Measurements from ENCODE around the gene CUL4B. TPM values are rescaled to one million over a fixed set of nuclear protein-coding genes. Genes with fewer than 3 reads are reported as not detected.

Gene CUL4B
- total and polyA plus RNA-seq, 2 experiments from 2014 or later = 12.7 to 42.9 TPM

- no peak for TF ChIP-seq ZNF114 (CRISPR knock-in tag; IDR thresholded peaks at IDR 0.05)
- TF ChIP-seq, protein P1, sequence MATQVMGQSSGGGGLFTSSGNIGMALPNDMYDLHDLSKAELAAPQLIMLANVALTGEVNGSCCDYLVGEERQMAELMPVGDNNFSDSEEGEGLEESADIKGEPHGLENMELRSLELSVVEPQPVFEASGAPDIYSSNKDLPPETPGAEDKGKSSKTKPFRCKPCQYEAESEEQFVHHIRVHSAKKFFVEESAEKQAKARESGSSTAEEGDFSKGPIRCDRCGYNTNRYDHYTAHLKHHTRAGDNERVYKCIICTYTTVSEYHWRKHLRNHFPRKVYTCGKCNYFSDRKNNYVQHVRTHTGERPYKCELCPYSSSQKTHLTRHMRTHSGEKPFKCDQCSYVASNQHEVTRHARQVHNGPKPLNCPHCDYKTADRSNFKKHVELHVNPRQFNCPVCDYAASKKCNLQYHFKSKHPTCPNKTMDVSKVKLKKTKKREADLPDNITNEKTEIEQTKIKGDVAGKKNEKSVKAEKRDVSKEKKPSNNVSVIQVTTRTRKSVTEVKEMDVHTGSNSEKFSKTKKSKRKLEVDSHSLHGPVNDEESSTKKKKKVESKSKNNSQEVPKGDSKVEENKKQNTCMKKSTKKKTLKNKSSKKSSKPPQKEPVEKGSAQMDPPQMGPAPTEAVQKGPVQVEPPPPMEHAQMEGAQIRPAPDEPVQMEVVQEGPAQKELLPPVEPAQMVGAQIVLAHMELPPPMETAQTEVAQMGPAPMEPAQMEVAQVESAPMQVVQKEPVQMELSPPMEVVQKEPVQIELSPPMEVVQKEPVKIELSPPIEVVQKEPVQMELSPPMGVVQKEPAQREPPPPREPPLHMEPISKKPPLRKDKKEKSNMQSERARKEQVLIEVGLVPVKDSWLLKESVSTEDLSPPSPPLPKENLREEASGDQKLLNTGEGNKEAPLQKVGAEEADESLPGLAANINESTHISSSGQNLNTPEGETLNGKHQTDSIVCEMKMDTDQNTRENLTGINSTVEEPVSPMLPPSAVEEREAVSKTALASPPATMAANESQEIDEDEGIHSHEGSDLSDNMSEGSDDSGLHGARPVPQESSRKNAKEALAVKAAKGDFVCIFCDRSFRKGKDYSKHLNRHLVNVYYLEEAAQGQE (IDR thresholded peaks at IDR 0.05; ENCODE audit: unreplicated experiment) = no peak
- TF ChIP-seq, protein P2, sequence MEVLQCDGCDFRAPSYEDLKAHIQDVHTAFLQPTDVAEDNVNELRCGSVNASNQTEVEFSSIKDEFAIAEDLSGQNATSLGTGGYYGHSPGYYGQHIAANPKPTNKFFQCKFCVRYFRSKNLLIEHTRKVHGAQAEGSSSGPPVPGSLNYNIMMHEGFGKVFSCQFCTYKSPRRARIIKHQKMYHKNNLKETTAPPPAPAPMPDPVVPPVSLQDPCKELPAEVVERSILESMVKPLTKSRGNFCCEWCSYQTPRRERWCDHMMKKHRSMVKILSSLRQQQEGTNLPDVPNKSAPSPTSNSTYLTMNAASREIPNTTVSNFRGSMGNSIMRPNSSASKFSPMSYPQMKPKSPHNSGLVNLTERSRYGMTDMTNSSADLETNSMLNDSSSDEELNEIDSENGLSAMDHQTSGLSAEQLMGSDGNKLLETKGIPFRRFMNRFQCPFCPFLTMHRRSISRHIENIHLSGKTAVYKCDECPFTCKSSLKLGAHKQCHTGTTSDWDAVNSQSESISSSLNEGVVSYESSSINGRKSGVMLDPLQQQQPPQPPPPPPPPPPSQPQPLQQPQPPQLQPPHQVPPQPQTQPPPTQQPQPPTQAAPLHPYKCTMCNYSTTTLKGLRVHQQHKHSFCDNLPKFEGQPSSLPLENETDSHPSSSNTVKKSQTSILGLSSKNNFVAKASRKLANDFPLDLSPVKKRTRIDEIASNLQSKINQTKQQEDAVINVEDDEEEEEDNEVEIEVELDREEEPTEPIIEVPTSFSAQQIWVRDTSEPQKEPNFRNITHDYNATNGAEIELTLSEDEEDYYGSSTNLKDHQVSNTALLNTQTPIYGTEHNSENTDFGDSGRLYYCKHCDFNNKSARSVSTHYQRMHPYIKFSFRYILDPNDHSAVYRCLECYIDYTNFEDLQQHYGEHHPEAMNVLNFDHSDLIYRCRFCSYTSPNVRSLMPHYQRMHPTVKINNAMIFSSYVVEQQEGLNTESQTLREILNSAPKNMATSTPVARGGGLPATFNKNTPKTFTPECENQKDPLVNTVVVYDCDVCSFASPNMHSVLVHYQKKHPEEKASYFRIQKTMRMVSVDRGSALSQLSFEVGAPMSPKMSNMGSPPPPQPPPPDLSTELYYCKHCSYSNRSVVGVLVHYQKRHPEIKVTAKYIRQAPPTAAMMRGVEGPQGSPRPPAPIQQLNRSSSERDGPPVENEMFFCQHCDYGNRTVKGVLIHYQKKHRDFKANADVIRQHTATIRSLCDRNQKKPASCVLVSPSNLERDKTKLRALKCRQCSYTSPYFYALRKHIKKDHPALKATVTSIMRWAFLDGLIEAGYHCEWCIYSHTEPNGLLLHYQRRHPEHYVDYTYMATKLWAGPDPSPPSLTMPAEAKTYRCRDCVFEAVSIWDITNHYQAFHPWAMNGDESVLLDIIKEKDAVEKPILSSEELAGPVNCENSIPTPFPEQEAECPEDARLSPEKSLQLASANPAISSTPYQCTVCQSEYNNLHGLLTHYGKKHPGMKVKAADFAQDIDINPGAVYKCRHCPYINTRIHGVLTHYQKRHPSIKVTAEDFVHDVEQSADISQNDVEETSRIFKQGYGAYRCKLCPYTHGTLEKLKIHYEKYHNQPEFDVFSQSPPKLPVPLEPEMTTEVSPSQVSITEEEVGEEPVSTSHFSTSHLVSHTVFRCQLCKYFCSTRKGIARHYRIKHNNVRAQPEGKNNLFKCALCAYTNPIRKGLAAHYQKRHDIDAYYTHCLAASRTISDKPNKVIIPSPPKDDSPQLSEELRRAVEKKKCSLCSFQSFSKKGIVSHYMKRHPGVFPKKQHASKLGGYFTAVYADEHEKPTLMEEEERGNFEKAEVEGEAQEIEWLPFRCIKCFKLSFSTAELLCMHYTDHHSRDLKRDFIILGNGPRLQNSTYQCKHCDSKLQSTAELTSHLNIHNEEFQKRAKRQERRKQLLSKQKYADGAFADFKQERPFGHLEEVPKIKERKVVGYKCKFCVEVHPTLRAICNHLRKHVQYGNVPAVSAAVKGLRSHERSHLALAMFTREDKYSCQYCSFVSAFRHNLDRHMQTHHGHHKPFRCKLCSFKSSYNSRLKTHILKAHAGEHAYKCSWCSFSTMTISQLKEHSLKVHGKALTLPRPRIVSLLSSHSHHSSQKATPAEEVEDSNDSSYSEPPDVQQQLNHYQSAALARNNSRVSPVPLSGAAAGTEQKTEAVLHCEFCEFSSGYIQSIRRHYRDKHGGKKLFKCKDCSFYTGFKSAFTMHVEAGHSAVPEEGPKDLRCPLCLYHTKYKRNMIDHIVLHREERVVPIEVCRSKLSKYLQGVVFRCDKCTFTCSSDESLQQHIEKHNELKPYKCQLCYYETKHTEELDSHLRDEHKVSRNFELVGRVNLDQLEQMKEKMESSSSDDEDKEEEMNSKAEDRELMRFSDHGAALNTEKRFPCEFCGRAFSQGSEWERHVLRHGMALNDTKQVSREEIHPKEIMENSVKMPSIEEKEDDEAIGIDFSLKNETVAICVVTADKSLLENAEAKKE (CRISPR knock-in tag; IDR thresholded peaks at IDR 0.05) = no peak
- TF ChIP-seq CREB1 (CRISPR knock-in tag; IDR thresholded peaks at IDR 0.05; ENCODE audit: low read depth) = no peak
- no peak for TF ChIP-seq CTCF (conservative IDR thresholded peaks at IDR 0.05; ENCODE audit: low read depth in 2 of 2)
- TF ChIP-seq STAT1 (IDR thresholded peaks at IDR 0.05; ENCODE audit: unreplicated experiment) = no peak
- no peak for TF ChIP-seq EZH2 (IDR thresholded peaks at IDR 0.05; ENCODE audit: low read depth, unreplicated experiment)
- TF ChIP-seq POLR2AphosphoS5 (IDR thresholded peaks at IDR 0.05; ENCODE audit: low read depth) = no peak
- no peak for TF ChIP-seq NANOG (IDR thresholded peaks at IDR 0.05; ENCODE audit: borderline replicate concordance)
- TF ChIP-seq ETS1 (IDR thresholded peaks at IDR 0.05) = no peak
- no peak for TF ChIP-seq EZH2phosphoT487 (IDR thresholded peaks at IDR 0.05; ENCODE audit: unreplicated experiment)
- TF ChIP-seq JUNB (IDR thresholded peaks at IDR 0.05; ENCODE audit: unreplicated experiment) = no peak
- no peak for TF ChIP-seq ZNF331 (CRISPR knock-in tag; IDR thresholded peaks at IDR 0.05; ENCODE audit: low read depth)
- Histone ChIP-seq H3K27me3 (ENCODE audit: insufficient read depth) (no peaks in the 10 kb centered on the region), H3K27ac (ENCODE audit: low read depth) (no peak overlapping the region), H3K79me2 (replicated peaks; ENCODE audit: insufficient read depth) (no peaks in the 10 kb centered on the region), H3K9me2 (ENCODE audit: insufficient read depth) (no peaks in the 10 kb centered on the region), H3K4me3 (peak overlapping the region; percentile 47; the same call in 1 of the 2 replicates), H2AFZ (no peak overlapping the region), H3K4me2 (peak overlapping the region; percentile 64; the same call in 1 of the 2 replicates), H3K4me1 (ENCODE audit: insufficient read depth) (no peaks in the 10 kb centered on the region), H3F3A (replicated peaks; ENCODE audit: low read depth) (no peaks in the 10 kb centered on the region), H4K20me1 (replicated peaks; ENCODE audit: insufficient read depth) (no peaks in the 10 kb centered on the region), H3K36me3 (ENCODE audit: insufficient read depth) (no peaks in the 10 kb centered on the region)
- Mint-ChIP-seq H3K36me3 (ENCODE audit: low read depth) (no peaks in the 10 kb centered on the region), H3K9me3 (no peaks in the 10 kb centered on the region), H3K27me3 (ENCODE audit: insufficient read depth, low read depth, poor library complexity) (no peaks in the 10 kb centered on the region), H3K27ac (no peak overlapping the region), H3K4me3 (peak overlapping the region; percentile 36; the same call in 1 of the 3 replicates), H3K4me1 (no peaks in the 10 kb centered on the region)
- DNase-seq (ENCODE audit: low spot score) (no peak), ATAC-seq (no peak)
Observed at GRCh38 chrX:120486786-120487185, 74.0 kb downstream of the CUL4B start.

All from GM23338 (cell line).